Activated naive CD4-positive, alpha-beta T cell treated with anti-CD3 and anti-CD28 coated beads, Interleukin-2, amount 10 ng/mL, durations not matched to agents 5 hours and 36 hours (primary cell): ENCODE measurements around the gene FLRT3. TPM values are rescaled to one million over a fixed set of nuclear protein-coding genes. Genes with fewer than 3 reads are reported as not detected.

Experiments
- total RNA-seq, 2 experiments: library from RNA; stranded (reverse); gene quantifications; one replicate each; pipeline ENCODE4 v1.2.3, GENCODE V29; 2021

Gene FLRT3
- total RNA-seq: not detected

DNA sequence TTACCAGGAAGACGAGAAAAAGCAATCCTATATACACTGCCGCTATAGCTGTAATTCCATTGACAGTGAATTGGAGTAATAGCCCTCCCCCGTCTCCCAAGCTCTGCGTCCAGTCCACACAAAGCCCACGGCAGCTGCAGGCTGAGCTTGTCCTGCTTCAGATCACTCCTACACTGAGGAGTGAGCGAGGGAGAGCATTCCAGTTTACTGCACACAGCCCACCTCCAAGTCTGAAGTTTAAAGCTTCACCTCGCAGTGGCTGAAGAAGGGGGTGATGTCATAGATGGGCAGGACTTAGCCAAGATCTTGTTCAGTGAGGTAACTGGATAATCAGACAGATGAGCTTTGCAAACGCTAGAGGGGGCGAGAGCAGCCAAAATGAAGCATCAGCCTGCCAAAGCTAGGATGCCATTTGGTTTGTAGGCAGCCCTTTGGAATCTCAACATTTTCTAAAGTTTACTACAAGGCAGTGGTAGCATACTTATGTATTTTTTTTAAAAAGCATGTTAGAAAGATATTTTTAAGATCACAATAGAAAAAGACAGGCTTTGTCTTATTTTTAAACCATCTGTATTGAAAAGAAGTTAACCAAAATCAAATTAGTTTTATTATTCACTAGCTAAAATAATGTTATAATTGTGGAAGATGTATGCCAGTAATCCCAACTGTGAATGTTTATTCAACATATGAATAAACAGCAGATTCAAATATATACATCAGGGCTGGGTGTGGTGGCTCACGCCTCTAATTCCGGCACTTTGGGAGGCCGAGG is at the start of gene FLRT3:
Gene FLRT3 (minus strand): TSS at position 213 of the 772 bp plus-strand sequence. CDS start 10,106 bp downstream, outside the sequence.

